DND-41 (cell line): ENCODE measurements around the gene PTBP3.

ENCODE experiments used
- EZH2 ChIP-seq: IDR thresholded peaks from 3 replicates; pipeline ENCODE4 v1.6.1; 2012; ENCODE audit warnings: borderline replicate concordance, low read depth, mild to moderate bottlenecking, moderate library complexity, low read length, inconsistent platforms; ENCODE audit not compliant: severe bottlenecking
- TF ChIP-seq, protein P1 (sequence below): IDR thresholded peaks from 2 replicates; pipeline ENCODE4 v1.5.1; 2012; ENCODE audit warnings: borderline replicate concordance, low read length, moderate library complexity, mild to moderate bottlenecking; ENCODE audit not compliant: poor library complexity, severe bottlenecking; ENCODE audit errors: extremely low read depth

DNA sequence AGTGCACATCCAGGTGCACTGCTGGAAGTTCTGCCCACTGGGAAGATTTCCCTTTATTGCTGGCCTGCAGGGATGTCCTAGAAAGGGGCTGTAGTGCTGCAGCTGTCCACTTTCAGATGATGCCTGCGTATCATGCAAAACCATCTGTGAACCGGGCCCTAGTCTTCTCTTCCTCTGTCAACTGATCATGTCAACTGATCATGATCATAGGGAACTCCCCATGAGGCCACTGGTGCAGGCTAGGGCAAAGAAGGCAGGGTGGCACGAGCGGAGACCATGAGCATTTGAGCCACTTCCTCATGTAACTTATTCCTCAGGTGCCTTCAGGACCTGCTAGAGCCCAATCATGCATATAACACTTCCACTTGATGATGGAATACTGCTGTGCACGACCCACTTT, 41.9 kb upstream of the PTBP3 start:
- TF ChIP-seq, protein P1, sequence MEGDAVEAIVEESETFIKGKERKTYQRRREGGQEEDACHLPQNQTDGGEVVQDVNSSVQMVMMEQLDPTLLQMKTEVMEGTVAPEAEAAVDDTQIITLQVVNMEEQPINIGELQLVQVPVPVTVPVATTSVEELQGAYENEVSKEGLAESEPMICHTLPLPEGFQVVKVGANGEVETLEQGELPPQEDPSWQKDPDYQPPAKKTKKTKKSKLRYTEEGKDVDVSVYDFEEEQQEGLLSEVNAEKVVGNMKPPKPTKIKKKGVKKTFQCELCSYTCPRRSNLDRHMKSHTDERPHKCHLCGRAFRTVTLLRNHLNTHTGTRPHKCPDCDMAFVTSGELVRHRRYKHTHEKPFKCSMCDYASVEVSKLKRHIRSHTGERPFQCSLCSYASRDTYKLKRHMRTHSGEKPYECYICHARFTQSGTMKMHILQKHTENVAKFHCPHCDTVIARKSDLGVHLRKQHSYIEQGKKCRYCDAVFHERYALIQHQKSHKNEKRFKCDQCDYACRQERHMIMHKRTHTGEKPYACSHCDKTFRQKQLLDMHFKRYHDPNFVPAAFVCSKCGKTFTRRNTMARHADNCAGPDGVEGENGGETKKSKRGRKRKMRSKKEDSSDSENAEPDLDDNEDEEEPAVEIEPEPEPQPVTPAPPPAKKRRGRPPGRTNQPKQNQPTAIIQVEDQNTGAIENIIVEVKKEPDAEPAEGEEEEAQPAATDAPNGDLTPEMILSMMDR: no peak
- TF ChIP-seq EZH2: no peak
